ENCODE measurements around the gene FGF14. TPM values are rescaled to one million over a fixed set of nuclear protein-coding genes. Genes with fewer than 3 reads are reported as not detected.
"Not testable (repeated sequence)": the region's sequence is repeated elsewhere in the genome, so short reads cannot be mapped to it uniquely, and the experiment has no call there.

FGF14 gene
- total RNA-seq, 4 donors from 2014 or later = 0.12 to 3.5 (median 1.3) TPM

DNA sequence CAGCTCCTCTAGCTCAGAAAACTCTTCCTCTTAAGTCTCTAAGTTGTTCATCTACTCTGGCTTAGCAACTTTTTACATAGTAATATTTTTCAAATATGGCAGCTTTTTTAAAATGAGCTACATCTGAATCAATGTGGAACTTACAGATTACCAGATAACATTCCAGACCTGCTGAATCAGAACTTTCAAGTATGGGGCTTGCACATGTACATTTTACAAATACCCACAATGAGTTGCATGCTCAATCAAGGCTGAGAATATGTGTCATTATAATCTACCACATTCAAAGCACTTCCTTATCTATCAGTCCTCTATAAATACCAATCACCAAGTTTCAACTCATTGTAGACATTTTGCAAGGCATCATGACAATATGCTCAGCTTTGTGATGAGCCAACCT is 383.1 kb downstream of the FGF14 start:
- TF ChIP-seq, protein P1, sequence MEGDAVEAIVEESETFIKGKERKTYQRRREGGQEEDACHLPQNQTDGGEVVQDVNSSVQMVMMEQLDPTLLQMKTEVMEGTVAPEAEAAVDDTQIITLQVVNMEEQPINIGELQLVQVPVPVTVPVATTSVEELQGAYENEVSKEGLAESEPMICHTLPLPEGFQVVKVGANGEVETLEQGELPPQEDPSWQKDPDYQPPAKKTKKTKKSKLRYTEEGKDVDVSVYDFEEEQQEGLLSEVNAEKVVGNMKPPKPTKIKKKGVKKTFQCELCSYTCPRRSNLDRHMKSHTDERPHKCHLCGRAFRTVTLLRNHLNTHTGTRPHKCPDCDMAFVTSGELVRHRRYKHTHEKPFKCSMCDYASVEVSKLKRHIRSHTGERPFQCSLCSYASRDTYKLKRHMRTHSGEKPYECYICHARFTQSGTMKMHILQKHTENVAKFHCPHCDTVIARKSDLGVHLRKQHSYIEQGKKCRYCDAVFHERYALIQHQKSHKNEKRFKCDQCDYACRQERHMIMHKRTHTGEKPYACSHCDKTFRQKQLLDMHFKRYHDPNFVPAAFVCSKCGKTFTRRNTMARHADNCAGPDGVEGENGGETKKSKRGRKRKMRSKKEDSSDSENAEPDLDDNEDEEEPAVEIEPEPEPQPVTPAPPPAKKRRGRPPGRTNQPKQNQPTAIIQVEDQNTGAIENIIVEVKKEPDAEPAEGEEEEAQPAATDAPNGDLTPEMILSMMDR (IDR thresholded peaks at IDR 0.05) = no peak
- ATAC-seq (ENCODE audit: low FRiP score) = no peak

DNA sequence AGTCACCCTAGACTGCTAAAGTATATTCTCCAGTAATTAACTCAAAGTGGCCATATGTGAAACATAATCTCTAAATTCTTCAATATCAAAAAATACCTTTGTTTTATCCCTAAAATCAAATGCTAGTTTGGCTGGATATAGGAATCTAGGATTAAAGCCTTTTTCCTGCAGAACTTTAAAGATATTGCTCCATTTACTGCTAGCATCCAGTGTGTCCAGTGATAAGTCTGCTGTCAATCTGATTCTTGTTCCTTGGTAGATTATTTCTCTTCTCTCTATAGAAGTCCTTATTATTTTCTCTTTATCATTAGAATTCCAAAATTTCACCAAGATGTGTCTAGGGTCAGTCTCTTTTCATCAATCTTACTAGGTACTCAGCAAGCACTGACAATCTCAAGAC is 384.6 kb downstream of the FGF14 start:
- ATAC-seq (ENCODE audit: low FRiP score) = no peak
- no peak for DNase-seq (ENCODE audit: low spot score)
- TF ChIP-seq, protein P1 (IDR thresholded peaks at IDR 0.05) = no peak

More for the DNA sequence above, 383.1 kb downstream of the FGF14 start:
- DNase-seq (ENCODE audit: low spot score) = no peak

DNA sequence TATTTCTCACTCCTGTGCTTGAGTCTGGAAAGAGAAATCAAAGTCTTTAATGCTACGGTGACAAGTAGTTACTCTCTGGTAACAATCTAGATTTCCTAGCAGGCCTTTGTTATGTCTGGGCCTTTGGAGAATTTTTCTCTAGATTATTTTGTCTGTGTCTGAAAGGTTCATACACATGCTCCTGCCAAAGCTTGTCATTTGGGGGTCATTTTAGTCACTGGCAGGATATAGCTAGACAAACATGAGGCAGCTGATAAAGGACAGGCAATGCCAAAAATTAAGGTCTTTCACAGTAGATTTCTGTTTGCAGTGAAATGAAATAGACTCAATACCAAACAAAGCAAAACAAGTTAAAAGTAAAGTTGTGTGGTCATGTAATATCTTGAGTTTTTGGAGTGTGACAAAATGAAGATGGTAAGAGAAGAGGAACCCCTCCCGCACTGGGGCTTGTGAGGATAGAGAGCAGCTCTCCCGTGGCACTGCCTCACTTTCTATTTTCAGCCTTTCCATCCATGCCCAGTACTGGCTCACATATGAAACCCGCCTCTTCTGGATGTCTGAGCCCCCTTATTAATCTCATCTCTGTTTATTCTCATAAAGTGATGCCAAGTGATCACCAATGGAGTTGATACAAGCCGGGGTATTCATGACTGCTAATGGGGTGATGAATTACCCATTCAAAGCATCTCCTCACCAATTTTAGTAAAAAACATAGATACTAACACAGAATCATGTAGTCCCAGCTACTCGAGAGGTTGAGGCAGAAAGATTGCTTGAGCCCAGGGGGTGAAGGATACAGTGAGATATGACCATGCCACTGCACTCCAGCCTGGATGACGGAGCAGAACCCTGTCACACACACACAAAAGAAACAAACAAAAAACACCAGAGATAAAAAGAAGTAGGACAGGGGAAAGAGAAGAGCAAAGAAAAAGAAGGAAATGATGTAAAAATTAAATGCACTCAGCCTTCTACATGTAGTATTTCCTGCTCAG is 389.3 kb downstream of the FGF14 start:
- ATAC-seq (ENCODE audit: low FRiP score) (no peak), DNase-seq (ENCODE audit: low spot score) (no peak)
- TF ChIP-seq, protein P1 (IDR thresholded peaks at IDR 0.05) = no peak

DNA sequence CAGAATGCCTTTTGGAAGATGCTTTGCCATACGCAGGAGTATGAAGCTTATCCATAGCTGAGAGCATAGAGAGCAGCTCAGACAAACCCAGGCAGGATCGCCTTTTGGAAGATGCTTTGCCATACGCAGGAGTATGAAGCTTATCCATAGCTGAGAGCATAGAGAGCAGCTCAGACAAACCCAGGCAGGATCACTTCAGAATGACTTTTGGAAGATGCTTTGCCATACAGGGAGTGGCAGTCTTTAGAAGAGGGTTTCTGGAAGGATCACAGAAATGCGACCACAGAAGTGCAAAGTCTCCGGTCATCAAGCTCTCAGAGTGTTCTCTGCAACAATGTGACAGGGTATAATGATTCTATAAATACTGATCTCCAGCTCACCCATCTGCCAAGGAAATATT is 390.4 kb downstream of the FGF14 start:
- ATAC-seq (ENCODE audit: low FRiP score); DNase-seq (ENCODE audit: low spot score): not testable (repeated sequence)

DNA sequence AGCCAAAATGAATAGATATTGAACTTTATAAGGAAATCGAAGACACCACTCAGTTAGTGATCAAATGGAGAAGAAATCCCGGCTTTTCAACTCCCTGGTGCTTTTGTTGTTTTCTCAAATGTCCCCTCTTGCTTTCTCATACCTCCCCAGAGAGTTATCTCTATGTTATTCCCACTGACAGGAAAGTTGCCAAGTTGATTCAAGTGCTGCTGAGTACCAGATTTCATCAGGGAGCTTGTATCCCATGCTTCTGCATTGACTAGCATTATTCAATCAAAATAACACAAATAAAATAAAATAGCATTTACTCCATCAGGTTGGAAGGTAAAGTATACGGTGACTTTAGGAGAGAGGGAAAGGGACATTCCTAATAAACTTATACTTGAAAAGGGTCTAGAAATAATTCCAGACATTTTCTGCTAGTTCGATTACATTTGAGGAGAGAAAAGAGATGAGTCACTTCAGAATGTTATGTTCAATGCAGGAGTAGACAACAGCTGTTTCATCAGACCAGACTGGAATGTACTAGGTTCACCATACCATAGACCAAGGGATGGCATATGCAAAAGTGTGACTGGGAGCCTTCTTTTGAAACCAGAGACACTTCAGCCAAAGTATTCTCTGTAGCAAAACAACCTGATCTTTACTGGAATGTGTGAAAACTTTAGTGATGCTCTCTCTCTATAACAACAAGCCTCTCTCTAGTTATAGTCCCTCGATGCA is 397.8 kb downstream of the FGF14 start:
- no peak for DNase-seq (ENCODE audit: low spot score)
- ATAC-seq (ENCODE audit: low FRiP score) = peak; percentile 49
- TF ChIP-seq, protein P1 (IDR thresholded peaks at IDR 0.05) = no peak

DNA sequence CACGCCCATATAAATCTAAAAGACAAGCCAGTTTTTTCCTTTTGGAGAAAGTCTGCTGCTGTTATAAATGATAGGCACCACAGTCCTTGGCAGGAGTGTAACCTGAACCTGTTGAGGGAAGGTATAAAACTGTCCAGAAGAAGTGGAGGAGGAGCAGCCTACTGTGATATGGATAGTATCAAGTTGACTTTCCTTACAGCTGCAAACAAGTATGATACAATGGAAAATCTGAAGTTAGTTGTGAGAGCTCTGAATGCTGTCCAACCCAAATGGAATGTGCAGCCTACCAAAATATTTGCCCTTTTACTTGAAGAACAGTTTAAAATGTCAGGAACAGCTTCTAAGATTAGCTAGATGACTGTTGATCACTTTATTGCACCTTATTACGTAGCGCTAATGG is 399.6 kb downstream of the FGF14 start:
- no peak for DNase-seq (ENCODE audit: low spot score)
- TF ChIP-seq, protein P1 (IDR thresholded peaks at IDR 0.05) = no peak
- peak; percentile 74 for ATAC-seq (ENCODE audit: low FRiP score)

DNA sequence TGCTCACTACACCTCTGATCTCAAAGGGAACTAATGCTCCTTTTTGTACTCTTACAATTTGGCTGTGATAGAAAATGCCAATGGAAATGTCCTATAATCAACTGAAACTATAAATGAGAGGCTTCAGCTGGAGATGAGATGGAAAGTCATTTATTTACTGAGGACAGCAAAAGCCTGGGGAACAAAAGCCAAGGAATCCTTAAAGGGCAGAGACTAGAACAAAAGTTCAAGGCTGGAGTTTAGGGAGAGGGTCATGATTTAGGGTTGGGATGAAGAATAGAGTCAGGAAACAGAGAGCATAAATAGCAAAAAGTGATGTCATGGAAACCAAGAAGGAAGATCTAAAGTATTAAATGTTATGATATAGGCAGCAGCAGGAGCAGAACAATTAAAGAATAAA is 401.1 kb downstream of the FGF14 start:
- ATAC-seq (ENCODE audit: low FRiP score) (no peak), DNase-seq (ENCODE audit: low spot score) (no peak)
- TF ChIP-seq, protein P1 (IDR thresholded peaks at IDR 0.05) = no peak

Data from omental fat pad (tissue), 4 donors.